Subcutaneous adipose tissue (tissue), 4 donors: ENCODE measurements around the gene TOLLIP. TPM values are rescaled to one million over a fixed set of nuclear protein-coding genes. Genes with fewer than 3 reads are reported as not detected.

Experiments
- total RNA-seq, 4 donors: library from RNA; depleted of rRNA; stranded (reverse); fragments of >200 nt; gene quantifications; one replicate each; pipeline ENCODE4 v1.1.0, GENCODE V29; 2016
- TF ChIP-seq, protein P1 (sequence below): fragments of 450-650 bp; IDR thresholded peaks from one replicate; pipeline ENCODE4 v1.5.1; 2016; ENCODE audit warnings: low read depth, mild to moderate bottlenecking, control low read depth, antibody characterized with exemption, moderate library complexity

The TOLLIP gene
- total RNA-seq, 4 donors from 2014 or later = 20.5 to 40.9 (median 27.4) TPM

DNA sequence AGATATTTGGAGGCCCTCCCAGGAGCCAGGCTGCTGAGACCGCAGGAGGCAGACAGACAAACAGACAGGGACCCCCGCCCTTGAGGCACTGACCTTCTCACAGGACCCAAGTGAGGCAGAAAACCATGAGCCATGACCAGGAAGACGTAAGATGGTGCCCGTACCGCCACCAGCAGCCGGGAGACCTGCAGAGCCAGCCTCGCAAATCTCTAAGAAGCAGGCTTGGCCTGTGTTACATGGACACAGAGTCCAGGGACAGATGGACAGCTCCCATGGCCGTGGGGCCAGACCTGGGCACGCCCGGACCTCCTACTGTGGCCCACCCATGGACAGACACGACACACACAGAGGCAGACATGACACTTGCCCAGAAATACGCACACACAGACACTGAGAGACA, 30.7 kb upstream of the TOLLIP start:
- TF ChIP-seq, protein P1, sequence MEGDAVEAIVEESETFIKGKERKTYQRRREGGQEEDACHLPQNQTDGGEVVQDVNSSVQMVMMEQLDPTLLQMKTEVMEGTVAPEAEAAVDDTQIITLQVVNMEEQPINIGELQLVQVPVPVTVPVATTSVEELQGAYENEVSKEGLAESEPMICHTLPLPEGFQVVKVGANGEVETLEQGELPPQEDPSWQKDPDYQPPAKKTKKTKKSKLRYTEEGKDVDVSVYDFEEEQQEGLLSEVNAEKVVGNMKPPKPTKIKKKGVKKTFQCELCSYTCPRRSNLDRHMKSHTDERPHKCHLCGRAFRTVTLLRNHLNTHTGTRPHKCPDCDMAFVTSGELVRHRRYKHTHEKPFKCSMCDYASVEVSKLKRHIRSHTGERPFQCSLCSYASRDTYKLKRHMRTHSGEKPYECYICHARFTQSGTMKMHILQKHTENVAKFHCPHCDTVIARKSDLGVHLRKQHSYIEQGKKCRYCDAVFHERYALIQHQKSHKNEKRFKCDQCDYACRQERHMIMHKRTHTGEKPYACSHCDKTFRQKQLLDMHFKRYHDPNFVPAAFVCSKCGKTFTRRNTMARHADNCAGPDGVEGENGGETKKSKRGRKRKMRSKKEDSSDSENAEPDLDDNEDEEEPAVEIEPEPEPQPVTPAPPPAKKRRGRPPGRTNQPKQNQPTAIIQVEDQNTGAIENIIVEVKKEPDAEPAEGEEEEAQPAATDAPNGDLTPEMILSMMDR = no peak

DNA sequence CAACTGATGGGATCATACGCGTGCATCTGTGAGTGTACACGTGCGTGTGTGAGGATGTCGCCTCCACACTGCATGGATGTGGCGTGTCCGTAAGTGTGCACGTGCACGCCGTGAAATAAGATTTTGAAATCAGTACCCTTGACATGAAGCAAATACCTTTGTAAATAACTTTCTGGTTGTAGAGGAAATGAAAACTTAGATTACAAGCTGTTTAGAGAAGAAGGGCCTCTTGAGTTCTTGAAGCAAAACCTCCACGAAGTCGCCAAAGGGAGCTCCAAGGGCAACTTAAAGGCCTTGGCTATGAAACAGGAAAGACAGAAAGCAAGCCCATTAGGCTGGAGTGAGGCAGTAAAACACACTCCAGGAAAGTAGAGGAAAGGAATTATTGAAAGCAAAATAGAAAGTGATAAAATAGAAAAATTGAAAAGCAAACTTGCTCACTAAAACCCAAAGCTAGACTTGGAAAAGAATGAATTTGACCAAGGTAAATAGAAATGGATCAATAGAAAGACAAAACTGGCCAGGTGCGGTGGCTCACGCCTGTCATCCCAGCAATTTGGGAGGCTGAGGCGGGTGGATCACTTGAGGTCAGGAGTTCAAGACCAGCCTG, 29.7 kb upstream of the TOLLIP start:
- TF ChIP-seq, protein P1 = no peak

DNA sequence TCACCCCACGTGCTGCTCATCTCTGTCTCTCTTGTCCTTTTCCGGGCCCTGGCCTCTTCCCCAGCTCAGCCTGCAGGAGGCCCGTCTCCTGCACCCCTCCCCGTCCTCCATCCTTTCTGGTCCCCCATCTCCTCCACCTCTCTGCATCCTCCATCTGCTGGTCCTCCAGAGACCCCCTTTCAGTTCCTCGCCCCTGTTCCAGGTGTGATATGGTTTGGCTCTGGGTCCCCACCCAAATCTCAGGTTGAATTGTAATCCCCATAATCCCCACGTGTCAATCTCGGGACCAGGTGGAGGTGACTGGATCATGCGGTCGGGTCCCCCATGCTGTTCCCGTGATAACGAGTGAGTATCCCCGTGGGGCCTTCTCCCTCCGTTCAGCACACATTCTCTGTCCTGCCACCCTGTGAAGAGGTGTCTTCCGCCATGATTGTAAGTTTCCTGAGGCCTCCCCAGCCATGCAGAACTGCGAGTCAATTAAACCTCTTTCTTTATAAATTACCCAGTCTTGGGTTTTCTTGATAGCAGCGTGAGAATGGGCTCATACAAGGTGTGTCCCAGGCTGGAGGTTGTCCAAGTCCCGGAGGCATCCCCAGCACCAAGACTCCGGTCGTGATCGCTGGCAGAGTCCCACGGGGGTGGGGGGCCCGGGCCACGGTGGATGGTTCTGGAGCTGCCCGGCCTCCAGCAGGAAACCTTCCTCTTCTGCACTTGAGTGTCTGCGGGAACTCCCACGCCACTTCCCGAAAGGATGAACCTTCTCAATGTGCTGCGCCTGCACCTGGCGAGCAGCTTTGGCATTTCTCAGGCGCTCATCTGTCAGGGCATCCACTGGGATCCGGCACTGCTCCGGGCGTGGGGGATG, 29.0 kb upstream of the TOLLIP start:
- TF ChIP-seq, protein P1 = no peak

DNA sequence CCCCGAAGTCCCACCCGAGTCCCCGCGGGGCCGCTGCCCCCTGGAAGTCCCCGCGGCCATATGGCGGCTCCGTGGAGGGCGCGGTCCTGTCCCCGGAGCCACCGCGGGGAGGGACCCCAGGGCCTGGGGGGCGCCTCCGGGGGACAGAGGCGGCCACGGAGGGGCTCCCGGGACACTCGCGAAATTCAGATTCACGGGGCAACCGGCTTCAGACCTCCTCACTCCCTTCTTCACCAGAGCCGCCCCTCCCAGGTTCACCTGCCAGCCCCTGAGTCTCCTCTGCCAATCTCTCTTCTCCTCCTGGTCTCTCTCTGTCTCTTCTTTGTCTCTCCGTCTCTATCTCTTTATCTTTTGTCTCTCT, 28.2 kb upstream of the TOLLIP start:
- TF ChIP-seq, protein P1 = no peak

DNA sequence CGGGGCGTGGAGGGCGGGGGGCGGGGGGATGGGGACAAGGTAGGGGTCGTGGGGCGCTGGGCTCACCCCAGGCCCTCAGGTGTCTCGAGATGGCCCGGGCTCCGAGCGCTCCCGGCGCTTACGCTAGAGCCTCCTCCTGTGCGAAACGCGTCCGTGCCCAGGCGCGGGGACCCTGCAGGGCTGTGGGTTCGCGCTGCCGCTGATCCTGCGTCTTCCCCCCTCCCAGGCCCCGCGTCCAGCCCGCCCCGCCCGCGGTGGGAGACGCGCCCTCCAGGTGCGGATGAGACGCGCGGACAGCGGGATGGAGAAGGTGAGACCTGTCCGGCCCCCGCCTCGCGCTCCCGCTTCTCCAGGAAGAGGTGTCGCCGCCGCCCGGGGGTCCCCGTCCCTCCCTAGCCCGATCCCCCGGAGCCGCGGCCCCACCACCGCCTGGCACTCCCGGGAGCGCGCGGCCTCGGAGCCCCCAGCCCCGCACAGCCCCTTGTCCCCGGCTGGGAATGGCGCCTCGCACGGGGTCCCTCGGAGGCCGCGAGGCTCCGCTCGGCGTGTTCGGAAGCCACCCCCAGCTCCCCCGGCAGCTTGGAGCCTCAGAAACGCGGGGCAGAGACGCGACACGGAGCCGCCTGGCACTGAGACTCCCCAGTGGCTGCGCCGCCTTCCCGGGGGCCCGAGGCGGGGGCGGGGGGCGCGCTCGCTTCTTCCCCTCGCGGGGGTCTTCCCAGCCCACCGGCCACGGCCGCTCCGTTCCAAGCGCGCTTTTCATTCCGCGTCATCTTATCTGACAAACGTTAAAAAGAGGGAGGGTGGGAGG, 27.6 kb upstream of the TOLLIP start:
- TF ChIP-seq, protein P1 = no peak

DNA sequence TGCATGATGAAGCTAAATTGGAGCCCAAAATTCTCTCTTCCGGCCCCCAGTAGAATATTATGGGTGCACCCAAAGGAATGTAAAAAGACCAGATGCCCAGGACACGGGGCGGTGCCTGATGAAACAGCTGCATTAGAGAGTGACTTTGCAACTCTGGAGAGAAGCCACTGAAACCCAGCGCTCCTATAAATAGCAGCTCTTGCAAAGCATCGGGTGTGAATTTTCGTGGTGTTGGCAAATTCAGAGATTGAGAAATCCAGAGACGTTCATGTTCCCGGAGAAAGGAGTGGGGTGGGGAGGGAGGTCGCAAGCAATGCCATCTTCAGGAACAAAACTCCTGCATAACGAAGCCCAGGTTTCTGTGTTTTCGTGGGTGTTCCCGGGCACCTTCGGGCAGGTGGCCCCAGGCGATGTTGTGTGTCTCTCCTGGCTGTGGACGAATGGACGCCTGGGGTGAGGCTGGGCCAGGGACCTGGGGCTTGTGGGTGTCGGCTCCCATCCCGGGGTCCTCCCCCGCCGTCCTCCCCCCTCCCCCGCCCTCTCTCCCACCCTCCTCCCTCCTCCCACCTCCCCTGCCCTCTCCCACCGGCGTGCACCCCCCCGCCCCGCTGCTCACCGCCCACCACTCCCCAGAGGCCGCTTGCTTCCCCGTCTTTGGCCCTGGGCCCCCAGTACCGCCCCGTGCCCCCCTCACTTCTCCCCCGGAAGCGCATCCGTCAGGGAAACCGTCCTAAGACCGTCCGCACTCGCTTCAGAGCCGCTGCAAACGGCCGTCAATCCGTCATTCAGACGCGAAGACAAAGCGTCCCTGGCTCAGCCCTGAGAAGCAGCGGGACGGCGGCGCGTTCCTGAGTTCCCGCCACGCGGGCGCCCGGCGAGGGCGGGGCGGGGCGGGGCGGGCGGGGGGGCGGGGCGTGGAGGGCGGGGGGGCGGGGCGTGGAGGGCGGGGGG, 26.7 kb upstream of the TOLLIP start:
- TF ChIP-seq, protein P1 = no peak
